Spleen (tissue), 11 donors: Measurements from ENCODE around the gene CDH13. TPM values are rescaled to one million over a fixed set of nuclear protein-coding genes. Genes with fewer than 3 reads are reported as not detected.

Experiments used
- DNase-seq: peaks from one replicate; pipeline ENCODE4 v3.0.0-alpha.2; 2020
- H3K27ac ChIP-seq, 8 donors: fragments of 200-600 bp; sonication (generic) in 7 of 8; 1 replicate in 4 of 8; 2 replicates in 4 of 8; pipeline versions ENCODE4 v1.5.0 to v1.8.0; 2016 to 2021; ENCODE audit warnings: inconsistent platforms in 4 of 8, mild to moderate bottlenecking in 4 of 8, moderate library complexity in 1 of 8
- H3K27me3 ChIP-seq, 7 donors: fragments of 200-600 bp; sonication (generic) in 6 of 7; replicated peaks in 1 of 7; 1 replicate in 4 of 7; 2 replicates in 3 of 7; pipeline versions ENCODE4 v1.5.0 to v1.8.0; 2016 to 2021; ENCODE audit warnings: inconsistent platforms in 3 of 7, mild to moderate bottlenecking in 1 of 7
- H3K36me3 ChIP-seq, 6 donors: fragments of 200-600 bp; sonication (generic) in 5 of 6; 1 replicate in 4 of 6; 2 replicates in 2 of 6; pipeline versions ENCODE4 v1.5.0 to v1.8.0; 2016 to 2021; ENCODE audit warnings: inconsistent platforms in 2 of 6
- H3K4me1 ChIP-seq, 6 donors: fragments of 200-600 bp; sonication (generic) in 5 of 6; 1 replicate in 3 of 6; 2 replicates in 3 of 6; pipeline versions ENCODE4 v1.5.0 to v1.8.0; 2016 to 2021; ENCODE audit warnings: inconsistent platforms in 3 of 6
- H3K4me3 ChIP-seq, 8 donors: fragments of 200-600 bp; sonication (generic) in 7 of 8; 1 replicate in 4 of 8; 2 replicates in 4 of 8; pipeline versions ENCODE4 v1.5.0 to v1.8.0; 2016 to 2021; ENCODE audit warnings: inconsistent platforms in 4 of 8, mild to moderate bottlenecking in 4 of 8, moderate library complexity in 2 of 8
- H3K9me3 ChIP-seq, 8 donors: fragments of 200-600 bp; sonication (generic) in 7 of 8; 1 replicate in 4 of 8; 2 replicates in 4 of 8; pipeline versions ENCODE4 v1.5.0 to v1.8.0; 2016 to 2021; ENCODE audit warnings: inconsistent platforms in 4 of 8
- POLR2A ChIP-seq, 3 donors: fragments of 450-650 bp; IDR thresholded peaks; one replicate each; pipeline ENCODE4 v1.5.1; 2017; ENCODE audit warnings: antibody characterized with exemption in 3 of 3, mild to moderate bottlenecking in 1 of 3
- POLR2AphosphoS5 ChIP-seq, 3 donors: sonication (generic); formaldehyde crosslinking; IDR thresholded peaks; one replicate each; pipeline ENCODE4 v1.5.1; 2017; ENCODE audit warnings: antibody characterized with exemption in 3 of 3
- WGBS, 5 donors: extraction: QIAGEN DNeasy Blood & Tissue Kit in 3 of 5; methylation state at CpG; one replicate each; pipeline versions ENCODE4 v1.1.5 to v1.1.7; 2013 to 2018; 5-methylcytosine and 5-hydroxymethylcytosine counted together
- intact Hi-C: fragments of 100-400 bp; cut with DNase I; formaldehyde crosslinking; loops from one replicate; pipeline ENCODE4 v1.15.0; 2023; ENCODE audit warnings: low total_unique reads
- polyA plus RNA-seq, 3 donors: library from polyadenylated mRNA; stranded (reverse); fragments of 200-250 nt; gene quantifications; one replicate each; pipeline ENCODE4 v1.2.1, GENCODE V29; 2013
- total RNA-seq, 7 donors: library from RNA; depleted of rRNA in 3 of 7; stranded (reverse); fragments of >200 nt in 3 of 7; fragmentation: NEBNext Ultra II Directional in 4 of 7; extraction: Animal tissue kit (Norgen Biotek cat#: 25700) in 4 of 7; gene quantifications; one replicate each; pipeline versions ENCODE4 v1.1.0 to v1.2.1, GENCODE V29; 2016 to 2021
- TF ChIP-seq, protein P1 (sequence below), 11 experiments: fragments of 200-600 bp in 7 of 11; fragments of 450-650 bp in 4 of 11; sonication (generic) in 4 of 11; IDR thresholded peaks in 8 of 11; conservative IDR thresholded peaks in 3 of 11; 1 replicate in 7 of 11; 2 replicates in 4 of 11; pipeline versions ENCODE4 v1.4.0 to v1.8.0; 2016 to 2021; ENCODE audit warnings: antibody characterized with exemption in 11 of 11, inconsistent platforms in 4 of 11, mild to moderate bottlenecking in 1 of 11
- donor health status: healthy with polysubstance abuse.
- donor health status: DM: no; HTN: no; CAD: no; lungs with moderate emphysema.
- donor health status: DM: no; HTN: no; CAD: no.
- donor health status: Bipolar disorder and iron deficiency.
- donor health status: healthy.
- donor health status: DM: no; HTN: no; CAD: no.
- donor health status: DM: yes; HTN: yes; CAD: no.

CDH13 gene
- total and polyA plus RNA-seq, 10 donors = 0.13 to 4.6 (median 1.1) TPM

DNA sequence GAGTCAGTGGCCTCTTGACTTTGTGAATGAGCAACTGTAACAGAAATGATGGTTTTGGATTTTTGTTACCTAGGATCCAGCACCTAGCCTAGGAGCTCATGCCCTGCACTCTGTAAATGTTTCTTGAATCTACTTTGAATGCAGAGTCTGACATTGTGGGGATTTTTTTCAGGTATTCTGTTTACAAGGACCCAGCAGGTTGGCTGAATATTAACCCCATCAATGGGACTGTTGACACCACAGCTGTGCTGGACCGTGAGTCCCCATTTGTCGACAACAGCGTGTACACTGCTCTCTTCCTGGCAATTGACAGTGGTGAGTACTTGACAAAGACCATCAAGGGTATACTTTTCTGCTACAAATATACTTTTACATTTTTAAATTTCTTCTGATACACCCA lies 1121.2 kb downstream of the CDH13 start:
- Histone ChIP-seq H3K27me3 (no peaks in the 10 kb centered on the region), H3K4me1 (peaks cover 0 to 18% (median 13%) of the 10 kb centered on the region in 6 donors), H3K27ac (no peak overlapping the region), H3K36me3 (no peaks in the 10 kb centered on the region), H3K9me3 (no peaks in the 10 kb centered on the region), H3K4me3 (no peak overlapping the region)
- no peak for DNase-seq
- TF ChIP-seq POLR2A (IDR thresholded peaks at IDR 0.05) (no peak), POLR2AphosphoS5 (IDR thresholded peaks at IDR 0.05) (no peak)
- TF ChIP-seq, protein P1, sequence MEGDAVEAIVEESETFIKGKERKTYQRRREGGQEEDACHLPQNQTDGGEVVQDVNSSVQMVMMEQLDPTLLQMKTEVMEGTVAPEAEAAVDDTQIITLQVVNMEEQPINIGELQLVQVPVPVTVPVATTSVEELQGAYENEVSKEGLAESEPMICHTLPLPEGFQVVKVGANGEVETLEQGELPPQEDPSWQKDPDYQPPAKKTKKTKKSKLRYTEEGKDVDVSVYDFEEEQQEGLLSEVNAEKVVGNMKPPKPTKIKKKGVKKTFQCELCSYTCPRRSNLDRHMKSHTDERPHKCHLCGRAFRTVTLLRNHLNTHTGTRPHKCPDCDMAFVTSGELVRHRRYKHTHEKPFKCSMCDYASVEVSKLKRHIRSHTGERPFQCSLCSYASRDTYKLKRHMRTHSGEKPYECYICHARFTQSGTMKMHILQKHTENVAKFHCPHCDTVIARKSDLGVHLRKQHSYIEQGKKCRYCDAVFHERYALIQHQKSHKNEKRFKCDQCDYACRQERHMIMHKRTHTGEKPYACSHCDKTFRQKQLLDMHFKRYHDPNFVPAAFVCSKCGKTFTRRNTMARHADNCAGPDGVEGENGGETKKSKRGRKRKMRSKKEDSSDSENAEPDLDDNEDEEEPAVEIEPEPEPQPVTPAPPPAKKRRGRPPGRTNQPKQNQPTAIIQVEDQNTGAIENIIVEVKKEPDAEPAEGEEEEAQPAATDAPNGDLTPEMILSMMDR (IDR thresholded peaks at IDR 0.05 in 8 of 11, conservative IDR thresholded peaks at IDR 0.05 in 3 of 11) = no peak
- intact Hi-C loops = no loop called here
- 92 to 98% (median 93%) methylated on average over 3 of the region's 3 CpGs for WGBS, 5 donors

DNA sequence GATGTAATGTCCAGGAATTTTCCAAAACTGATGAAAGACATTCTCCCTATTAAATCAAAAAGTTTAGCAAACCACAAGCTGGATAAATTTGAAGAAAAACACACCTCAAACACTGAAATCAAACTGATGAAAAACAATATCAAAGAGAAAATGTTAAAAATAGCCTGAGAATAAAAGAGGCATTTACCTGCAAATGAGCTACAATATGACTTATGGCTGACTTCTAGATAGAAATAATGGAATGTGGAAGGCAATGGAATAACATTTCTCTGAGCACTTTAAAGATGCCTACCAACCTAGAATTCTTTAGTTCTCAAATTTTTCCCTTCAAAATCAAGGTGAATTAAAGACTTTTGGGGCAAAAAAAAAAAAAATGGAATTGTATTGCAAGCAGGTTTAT lies 1128.6 kb downstream of the CDH13 start:
- no peaks in the 10 kb centered on the region for H3K27me3 ChIP-seq
- TF ChIP-seq POLR2AphosphoS5 (IDR thresholded peaks at IDR 0.05) = no peak
- TF ChIP-seq, protein P1 (IDR thresholded peaks at IDR 0.05 in 8 of 11, conservative IDR thresholded peaks at IDR 0.05 in 3 of 11) = no peak
- no peak for TF ChIP-seq POLR2A (IDR thresholded peaks at IDR 0.05)
- intact Hi-C loops = no loop called here
- no peak overlapping the region for H3K27ac ChIP-seq
- no peak overlapping the region for H3K4me3 ChIP-seq
- peaks cover 0 to 30% (median 25%) of the 10 kb centered on the region in 8 donors for H3K9me3 ChIP-seq
- H3K4me1 ChIP-seq = no peaks in the 10 kb centered on the region
- DNase-seq = no peak
- H3K36me3 ChIP-seq = no peaks in the 10 kb centered on the region

DNA sequence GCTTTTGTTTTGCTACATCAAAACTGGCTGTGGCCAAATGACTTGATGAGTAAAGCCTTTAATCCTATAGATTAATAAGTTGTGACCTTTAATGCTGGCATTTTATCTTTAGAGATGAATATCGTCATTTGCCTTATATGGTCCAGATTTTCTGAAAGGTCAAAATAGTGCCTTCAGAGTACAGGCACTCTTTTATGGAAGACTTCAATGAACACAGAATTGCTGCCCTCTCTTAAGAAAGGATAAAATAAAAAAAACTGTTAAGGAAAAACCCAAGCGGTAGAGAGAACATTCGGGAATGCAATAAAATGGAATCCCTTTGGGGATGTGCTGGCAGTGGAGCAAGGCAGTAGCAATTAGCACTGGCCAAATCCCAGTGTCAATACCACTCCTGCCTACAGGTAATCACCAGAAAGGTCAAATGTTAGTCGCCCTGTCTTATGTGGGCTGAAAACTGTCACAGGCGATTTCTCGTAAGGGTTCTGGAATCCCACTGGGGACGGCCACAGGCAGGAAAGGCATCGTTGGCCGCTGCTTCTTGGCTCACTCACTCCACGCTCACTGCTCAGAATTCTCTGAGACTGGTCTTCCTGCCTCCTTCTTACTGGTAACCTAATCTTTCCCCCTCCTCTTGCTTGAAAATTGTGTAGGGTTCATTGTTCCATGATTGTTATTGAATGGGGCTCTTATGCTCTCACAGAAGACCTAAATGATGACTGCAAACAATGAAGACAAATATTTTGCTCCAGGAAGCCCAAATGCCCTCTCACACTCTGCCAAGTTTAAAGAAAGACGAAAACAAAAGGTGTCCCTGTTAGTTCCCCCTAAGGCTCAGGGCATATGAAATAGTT lies 1135.6 kb downstream of the CDH13 start:
- no peak overlapping the region for H3K4me3 ChIP-seq
- no peaks in the 10 kb centered on the region for H3K27me3 ChIP-seq
- no peak for DNase-seq
- no peaks in the 10 kb centered on the region for H3K4me1 ChIP-seq
- TF ChIP-seq POLR2A (IDR thresholded peaks at IDR 0.05) (no peak), POLR2AphosphoS5 (IDR thresholded peaks at IDR 0.05) (no peak)
- TF ChIP-seq, protein P1 (IDR thresholded peaks at IDR 0.05 in 8 of 11, conservative IDR thresholded peaks at IDR 0.05 in 3 of 11) = no peak
- H3K9me3 ChIP-seq = peaks cover 0 to 17% (median 11%) of the 10 kb centered on the region in 8 donors
- WGBS, 5 donors = 80 to 93% (median 86%) methylated on average over 11 of the region's 11 CpGs
- no peak overlapping the region for H3K27ac ChIP-seq
- intact Hi-C loops = no loop called here
- no peaks in the 10 kb centered on the region for H3K36me3 ChIP-seq

DNA sequence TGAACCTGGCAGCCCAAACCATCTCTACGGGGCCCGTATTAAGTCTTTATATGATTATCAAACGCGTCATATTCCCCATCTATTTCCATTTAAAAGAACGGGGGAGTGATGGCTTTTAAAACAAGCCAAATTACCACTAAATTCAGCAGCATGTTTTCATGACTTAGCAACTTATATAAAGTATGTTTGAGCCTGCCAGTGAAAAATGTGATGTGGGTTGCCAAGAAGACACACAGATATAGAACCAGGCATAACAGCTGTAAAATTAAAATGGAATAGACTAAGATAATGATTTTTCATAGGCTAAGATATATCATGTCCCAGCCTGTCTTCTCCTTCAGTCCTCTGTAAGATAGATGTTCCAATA lies 1136.2 kb downstream of the CDH13 start:
- no peak for TF ChIP-seq POLR2A (IDR thresholded peaks at IDR 0.05)
- TF ChIP-seq POLR2AphosphoS5 (IDR thresholded peaks at IDR 0.05) = no peak
- TF ChIP-seq, protein P1 (IDR thresholded peaks at IDR 0.05 in 8 of 11, conservative IDR thresholded peaks at IDR 0.05 in 3 of 11) = no peak
- intact Hi-C loops = no loop called here
- no peak overlapping the region for H3K27ac ChIP-seq
- no peak overlapping the region for H3K4me3 ChIP-seq
- no peak for DNase-seq
- no peaks in the 10 kb centered on the region for H3K27me3 ChIP-seq
- peaks cover 0 to 16% (median 11%) of the 10 kb centered on the region in 8 donors for H3K9me3 ChIP-seq
- H3K4me1 ChIP-seq = no peaks in the 10 kb centered on the region
- WGBS, 5 donors = 84 to 95% (median 87%) methylated on average over 5 of the region's 5 CpGs
- no peaks in the 10 kb centered on the region for H3K36me3 ChIP-seq
